ENCODE measurements around the gene HPD.

GRCh38 chr12:121893961-121894460, 35.4 kb upstream of the HPD start:
- TF ChIP-seq, protein P1, sequence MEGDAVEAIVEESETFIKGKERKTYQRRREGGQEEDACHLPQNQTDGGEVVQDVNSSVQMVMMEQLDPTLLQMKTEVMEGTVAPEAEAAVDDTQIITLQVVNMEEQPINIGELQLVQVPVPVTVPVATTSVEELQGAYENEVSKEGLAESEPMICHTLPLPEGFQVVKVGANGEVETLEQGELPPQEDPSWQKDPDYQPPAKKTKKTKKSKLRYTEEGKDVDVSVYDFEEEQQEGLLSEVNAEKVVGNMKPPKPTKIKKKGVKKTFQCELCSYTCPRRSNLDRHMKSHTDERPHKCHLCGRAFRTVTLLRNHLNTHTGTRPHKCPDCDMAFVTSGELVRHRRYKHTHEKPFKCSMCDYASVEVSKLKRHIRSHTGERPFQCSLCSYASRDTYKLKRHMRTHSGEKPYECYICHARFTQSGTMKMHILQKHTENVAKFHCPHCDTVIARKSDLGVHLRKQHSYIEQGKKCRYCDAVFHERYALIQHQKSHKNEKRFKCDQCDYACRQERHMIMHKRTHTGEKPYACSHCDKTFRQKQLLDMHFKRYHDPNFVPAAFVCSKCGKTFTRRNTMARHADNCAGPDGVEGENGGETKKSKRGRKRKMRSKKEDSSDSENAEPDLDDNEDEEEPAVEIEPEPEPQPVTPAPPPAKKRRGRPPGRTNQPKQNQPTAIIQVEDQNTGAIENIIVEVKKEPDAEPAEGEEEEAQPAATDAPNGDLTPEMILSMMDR (IDR thresholded peaks at IDR 0.05), result no peak
- no peak for TF ChIP-seq POLR2A (IDR thresholded peaks at IDR 0.05)
